Activated T-cell treated with anti-CD3 and anti-CD28 coated beads, Interleukin-2, amount 50 U/mL, for 4 hours (primary cell): ENCODE measurements around the gene PLPPR3. TPM values are rescaled to one million over a fixed set of nuclear protein-coding genes. Genes with fewer than 3 reads are reported as not detected.

Source experiments
- ATAC-seq, 2 donors: fragments of 200-7000 bp; cut with Tn5 transposase; one replicate each; pipeline ENCODE4 v1.10.0; 2021
- DNase-seq: peaks from one replicate; pipeline ENCODE4 v3.0.0-alpha.2; 2020
- H3K27me3 Mint-ChIP-seq: one replicate; pipeline ENCODE4 v1.8.0; 2021; ENCODE audit warnings: low read depth, mixed read lengths
- H3K36me3 Mint-ChIP-seq: one replicate; pipeline ENCODE4 v1.8.0; 2022; ENCODE audit warnings: mixed read lengths; ENCODE audit not compliant: insufficient read depth
- H3K4me1 Mint-ChIP-seq: one replicate; pipeline ENCODE4 v1.8.0; 2021; ENCODE audit warnings: low read depth, mixed read lengths
- H3K4me3 Mint-ChIP-seq: one replicate; pipeline ENCODE4 v1.8.0; 2021; ENCODE audit warnings: mild to moderate bottlenecking, moderate library complexity, mixed read lengths
- H3K9me3 Mint-ChIP-seq: one replicate; pipeline ENCODE4 v1.8.0; 2021; ENCODE audit warnings: mixed read lengths
- total RNA-seq, 3 donors: library from RNA; stranded (reverse); gene quantifications; one replicate each; pipeline ENCODE4 v1.2.1, GENCODE V29; 2021

PLPPR3 gene, protein sequence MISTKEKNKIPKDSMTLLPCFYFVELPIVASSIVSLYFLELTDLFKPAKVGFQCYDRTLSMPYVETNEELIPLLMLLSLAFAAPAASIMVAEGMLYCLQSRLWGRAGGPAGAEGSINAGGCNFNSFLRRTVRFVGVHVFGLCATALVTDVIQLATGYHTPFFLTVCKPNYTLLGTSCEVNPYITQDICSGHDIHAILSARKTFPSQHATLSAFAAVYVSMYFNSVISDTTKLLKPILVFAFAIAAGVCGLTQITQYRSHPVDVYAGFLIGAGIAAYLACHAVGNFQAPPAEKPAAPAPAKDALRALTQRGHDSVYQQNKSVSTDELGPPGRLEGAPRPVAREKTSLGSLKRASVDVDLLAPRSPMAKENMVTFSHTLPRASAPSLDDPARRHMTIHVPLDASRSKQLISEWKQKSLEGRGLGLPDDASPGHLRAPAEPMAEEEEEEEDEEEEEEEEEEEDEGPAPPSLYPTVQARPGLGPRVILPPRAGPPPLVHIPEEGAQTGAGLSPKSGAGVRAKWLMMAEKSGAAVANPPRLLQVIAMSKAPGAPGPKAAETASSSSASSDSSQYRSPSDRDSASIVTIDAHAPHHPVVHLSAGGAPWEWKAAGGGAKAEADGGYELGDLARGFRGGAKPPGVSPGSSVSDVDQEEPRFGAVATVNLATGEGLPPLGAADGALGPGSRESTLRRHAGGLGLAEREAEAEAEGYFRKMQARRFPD
- under 1 TPM in 1 of 3 donors, not detected in 2; 0.24 TPM for total RNA-seq

GRCh38 chr19:821825-822503 lies at the start of gene PLPPR3:
Gene PLPPR3 (minus strand): TSS chr19:821955. CDS start chr19:821559, 396 bp downstream.
- H3K4me3 Mint-ChIP-seq, result no peak within 1 kb of the TSS
- H3K27me3 Mint-ChIP-seq, result peaks cover 19% of the 10 kb centered on the region
- no peaks in the 10 kb centered on the region for H3K36me3 Mint-ChIP-seq
- ATAC-seq, result no peak
- DNase-seq, result no peak
- no peaks in the 10 kb centered on the region for H3K4me1 Mint-ChIP-seq
- no peaks in the 10 kb centered on the region for H3K9me3 Mint-ChIP-seq

DNA sequence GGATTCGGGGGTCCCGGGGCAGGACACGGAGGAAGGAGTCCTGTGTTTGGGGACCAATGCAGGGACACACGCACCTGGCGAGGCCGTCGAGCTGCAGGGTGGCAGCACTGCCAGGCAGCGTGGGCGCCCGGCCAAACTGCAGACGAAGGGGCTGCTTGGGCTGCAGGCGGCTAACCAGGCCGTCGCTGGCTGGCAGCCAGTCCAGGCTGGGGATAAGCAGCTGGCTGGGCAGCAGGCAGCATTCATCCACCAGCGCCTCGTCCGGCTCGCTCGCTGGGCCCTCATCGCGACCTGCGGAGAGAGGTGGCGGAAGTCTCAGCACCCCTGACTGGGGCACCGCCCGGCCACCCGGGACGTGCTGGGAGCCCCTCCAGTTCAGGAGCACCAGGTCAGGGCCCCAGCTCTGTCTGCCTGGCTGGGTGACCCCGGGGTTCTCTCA lies 49.2 kb upstream of the PLPPR3 start:
- H3K4me3 Mint-ChIP-seq, result no peak overlapping the region
- peaks cover 13% of the 10 kb centered on the region for H3K36me3 Mint-ChIP-seq
- H3K9me3 Mint-ChIP-seq, result no peaks in the 10 kb centered on the region
- ATAC-seq, result no peak
- H3K27me3 Mint-ChIP-seq, result no peaks in the 10 kb centered on the region
- H3K4me1 Mint-ChIP-seq, result peaks cover 12% of the 10 kb centered on the region
- DNase-seq, result no peak

DNA sequence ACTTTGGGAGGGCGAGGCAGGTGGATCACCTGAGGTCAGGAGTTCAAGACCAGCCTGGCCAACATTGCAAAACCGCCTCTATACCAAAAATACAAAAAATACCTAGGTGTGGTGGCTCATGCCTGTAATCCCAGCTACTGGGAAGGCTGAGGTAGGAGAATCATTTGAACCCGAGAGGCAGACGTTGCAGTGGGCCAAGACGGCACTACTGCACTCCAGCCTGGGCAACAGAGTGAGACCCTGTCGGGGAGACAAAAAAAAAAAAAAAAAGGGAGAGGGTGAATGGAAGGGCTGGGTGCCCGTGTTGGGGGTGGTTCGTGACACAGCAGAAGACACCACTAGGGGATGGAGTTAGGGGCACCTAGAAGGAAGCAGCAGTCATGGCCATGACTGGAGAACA lies 48.6 kb upstream of the PLPPR3 start:
- Mint-ChIP-seq H3K4me3 (no peak overlapping the region), H3K36me3 (peaks cover 13% of the 10 kb centered on the region), H3K27me3 (no peaks in the 10 kb centered on the region), H3K9me3 (no peaks in the 10 kb centered on the region), H3K4me1 (peaks cover 12% of the 10 kb centered on the region)
- DNase-seq (no peak), ATAC-seq (no peak)

DNA sequence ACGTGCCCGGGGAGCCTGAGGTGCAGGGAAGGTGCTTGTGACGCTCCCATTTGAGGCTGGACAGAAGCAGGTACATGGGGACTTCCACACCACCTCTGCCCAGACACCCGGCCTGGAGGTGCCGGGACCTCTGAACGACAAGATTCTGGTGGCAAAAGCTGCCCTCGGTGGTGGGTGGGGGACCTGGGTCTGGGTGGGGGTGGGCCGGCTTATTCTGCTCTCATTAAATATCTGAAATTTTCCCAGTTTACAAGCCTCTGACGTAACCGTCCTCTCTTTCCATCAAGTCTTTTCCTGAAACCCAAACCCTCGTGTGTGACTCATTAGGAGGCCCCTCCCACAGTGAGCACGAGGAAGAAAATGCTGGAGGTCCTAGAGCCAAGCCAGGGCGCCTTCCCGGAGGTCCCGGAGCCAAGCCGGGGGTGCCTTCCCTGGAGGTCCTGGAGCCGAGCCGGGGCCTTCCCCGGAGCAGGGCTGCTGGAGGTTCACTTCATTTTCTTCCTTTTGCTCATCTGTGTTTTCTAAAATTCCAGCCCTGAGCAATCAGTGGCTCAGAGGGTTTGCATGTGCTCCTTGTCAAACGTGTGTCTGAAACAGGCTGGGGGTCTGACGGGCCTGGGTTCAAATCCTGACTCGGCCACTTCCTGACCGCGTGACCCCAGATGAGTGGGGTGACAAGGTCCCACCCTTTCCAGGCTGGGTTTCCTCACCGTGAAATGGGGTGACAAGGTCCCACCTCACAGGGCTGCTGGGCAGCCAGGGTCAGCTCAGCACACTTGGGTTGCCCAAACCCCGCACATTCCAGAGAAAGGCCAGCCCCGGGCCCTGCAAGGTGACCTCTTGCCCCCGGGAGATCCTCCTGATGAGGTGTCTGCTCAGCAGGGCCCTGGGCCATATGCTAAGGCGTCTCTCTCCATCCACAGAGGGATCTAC lies 47.8 kb upstream of the PLPPR3 start:
- Mint-ChIP-seq H3K9me3 (no peaks in the 10 kb centered on the region), H3K4me3 (no peak overlapping the region), H3K4me1 (peaks cover 12% of the 10 kb centered on the region), H3K36me3 (peaks cover 13% of the 10 kb centered on the region), H3K27me3 (no peaks in the 10 kb centered on the region)
- DNase-seq (no peak), ATAC-seq (no peak)

DNA sequence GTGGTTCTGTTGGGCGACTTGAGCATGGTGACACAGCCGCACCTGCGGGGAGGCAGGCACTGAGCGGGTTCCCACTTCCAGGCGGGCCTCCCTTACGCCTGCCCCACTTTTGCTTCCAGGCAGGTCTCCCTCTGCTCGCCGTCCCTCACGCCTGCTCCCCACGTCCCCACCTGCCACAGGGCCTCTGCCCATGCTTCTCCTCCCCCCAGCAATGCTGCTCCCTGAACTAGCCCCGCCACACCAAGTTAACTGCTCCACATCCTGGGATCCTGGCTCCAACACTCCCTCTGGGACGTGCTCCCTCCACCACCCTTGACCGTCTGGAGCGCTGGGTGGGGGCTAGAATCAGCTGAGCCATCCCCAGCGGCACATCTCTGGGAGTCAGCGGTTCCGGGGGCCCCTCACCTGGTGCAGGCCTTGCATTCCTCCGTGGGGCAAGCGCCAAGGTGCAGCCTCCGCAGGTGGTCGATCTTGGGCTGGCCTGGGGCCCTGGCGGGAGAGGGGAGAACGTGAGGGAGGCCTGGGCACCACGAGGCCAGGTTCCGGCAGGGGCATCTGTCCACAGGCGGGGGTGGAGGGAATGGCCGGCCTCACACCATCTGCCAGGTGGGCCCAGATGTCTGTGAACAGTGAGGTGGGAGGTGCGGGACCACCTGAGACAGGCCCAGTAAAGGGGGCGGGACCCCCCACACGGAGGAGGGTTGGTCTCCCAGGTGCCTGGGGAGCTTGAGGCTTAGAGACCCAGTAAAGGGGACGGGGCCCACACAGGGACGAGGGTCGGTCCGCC lies 46.9 kb upstream of the PLPPR3 start:
- no peak overlapping the region for H3K4me3 Mint-ChIP-seq
- no peaks in the 10 kb centered on the region for H3K9me3 Mint-ChIP-seq
- peaks cover 13% of the 10 kb centered on the region for H3K36me3 Mint-ChIP-seq
- no peaks in the 10 kb centered on the region for H3K27me3 Mint-ChIP-seq
- DNase-seq, result no peak
- H3K4me1 Mint-ChIP-seq, result peaks cover 14% of the 10 kb centered on the region
- ATAC-seq, result no peak

- DNase-seq (no peak), ATAC-seq (no peak)
- Mint-ChIP-seq H3K27me3 (no peaks in the 10 kb centered on the region), H3K4me3 (no peak overlapping the region), H3K36me3 (peaks cover 13% of the 10 kb centered on the region), H3K9me3 (no peaks in the 10 kb centered on the region), H3K4me1 (peaks cover 18% of the 10 kb centered on the region)
These were observed 46.2 kb upstream of the PLPPR3 start for GRCh38 chr19:867855-868457.

DNA sequence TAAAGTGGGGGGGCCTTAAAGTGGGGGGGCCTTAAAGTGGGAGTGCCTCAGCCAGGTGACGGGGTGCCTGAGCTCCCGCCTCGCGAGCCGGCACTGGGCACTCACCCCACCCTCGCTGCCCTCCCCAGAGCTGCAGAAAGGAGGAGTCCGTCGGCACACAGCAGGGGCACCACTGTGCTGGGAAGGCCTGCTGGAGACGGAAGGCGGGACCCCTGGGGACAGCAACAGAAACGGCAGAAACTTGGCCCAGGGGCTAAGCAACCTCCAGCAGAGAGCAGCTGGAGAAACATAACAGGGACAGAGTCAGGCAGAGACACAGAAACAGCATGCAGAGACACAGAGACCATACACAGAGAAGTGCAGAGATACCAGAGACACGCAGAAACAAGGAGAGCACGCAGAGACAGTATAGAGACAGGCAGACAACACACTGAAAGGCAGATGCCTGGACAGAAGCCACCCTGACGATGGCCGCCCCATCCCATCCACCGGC lies 45.6 kb upstream of the PLPPR3 start:
- Mint-ChIP-seq H3K36me3 (peaks cover 13% of the 10 kb centered on the region), H3K9me3 (no peaks in the 10 kb centered on the region), H3K4me3 (no peak overlapping the region), H3K4me1 (peaks cover 18% of the 10 kb centered on the region), H3K27me3 (peaks cover 2% of the 10 kb centered on the region)
- ATAC-seq (no peak), DNase-seq (no peak)

DNA sequence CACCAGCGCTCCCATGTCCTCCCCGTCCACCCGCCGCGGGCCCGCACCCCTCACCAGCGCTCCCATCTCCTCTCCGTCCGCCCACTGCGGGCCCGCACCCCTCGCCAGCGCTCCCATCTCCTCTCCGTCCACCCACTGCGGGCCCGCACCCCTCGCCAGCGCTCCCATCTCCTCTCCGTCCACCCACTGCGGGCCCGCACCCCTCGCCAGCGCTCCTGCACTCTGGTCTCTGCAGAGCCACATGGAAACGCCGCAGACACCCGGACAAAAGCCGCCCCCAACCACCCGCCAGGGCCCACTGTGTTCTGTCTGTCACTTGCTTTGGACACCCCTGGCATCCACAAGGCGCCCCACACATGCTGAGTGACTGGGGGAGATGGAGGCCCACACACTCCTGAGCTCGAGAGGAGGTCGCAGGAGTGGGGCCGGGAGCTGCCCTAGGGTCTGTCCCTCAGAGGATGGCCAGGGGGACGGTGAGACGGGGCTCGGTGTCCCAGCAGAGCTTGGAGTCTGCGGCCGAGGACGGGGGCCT lies 45.1 kb upstream of the PLPPR3 start:
- H3K4me1 Mint-ChIP-seq, result peaks cover 13% of the 10 kb centered on the region
- H3K9me3 Mint-ChIP-seq, result no peaks in the 10 kb centered on the region
- H3K4me3 Mint-ChIP-seq, result no peak overlapping the region
- H3K36me3 Mint-ChIP-seq, result peaks cover 13% of the 10 kb centered on the region
- DNase-seq (no peak), ATAC-seq (no peak)
- H3K27me3 Mint-ChIP-seq, result peaks cover 2% of the 10 kb centered on the region

DNA sequence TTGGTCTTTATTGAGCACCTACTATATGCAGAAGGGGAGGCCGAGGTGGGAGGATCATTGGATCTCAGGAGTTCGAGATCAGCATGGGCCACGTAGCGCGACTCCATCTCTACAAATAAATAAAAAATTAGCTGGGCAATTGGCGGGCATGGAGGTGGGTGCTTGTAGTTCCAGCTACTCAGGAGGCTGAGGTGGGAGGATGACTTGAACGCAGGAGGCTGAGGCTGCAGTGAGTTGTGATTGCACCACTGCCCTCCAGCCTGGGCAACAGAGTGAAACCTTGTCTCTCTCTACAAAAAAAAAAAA lies 41.5 kb upstream of the PLPPR3 start:
- no peaks in the 10 kb centered on the region for H3K36me3 Mint-ChIP-seq
- peaks cover 10% of the 10 kb centered on the region for H3K27me3 Mint-ChIP-seq
- no peak for ATAC-seq
- peak overlapping the region; percentile 68 for H3K4me3 Mint-ChIP-seq
- H3K4me1 Mint-ChIP-seq, result peaks cover 10% of the 10 kb centered on the region
- H3K9me3 Mint-ChIP-seq, result no peaks in the 10 kb centered on the region
- DNase-seq, result no peak

DNA sequence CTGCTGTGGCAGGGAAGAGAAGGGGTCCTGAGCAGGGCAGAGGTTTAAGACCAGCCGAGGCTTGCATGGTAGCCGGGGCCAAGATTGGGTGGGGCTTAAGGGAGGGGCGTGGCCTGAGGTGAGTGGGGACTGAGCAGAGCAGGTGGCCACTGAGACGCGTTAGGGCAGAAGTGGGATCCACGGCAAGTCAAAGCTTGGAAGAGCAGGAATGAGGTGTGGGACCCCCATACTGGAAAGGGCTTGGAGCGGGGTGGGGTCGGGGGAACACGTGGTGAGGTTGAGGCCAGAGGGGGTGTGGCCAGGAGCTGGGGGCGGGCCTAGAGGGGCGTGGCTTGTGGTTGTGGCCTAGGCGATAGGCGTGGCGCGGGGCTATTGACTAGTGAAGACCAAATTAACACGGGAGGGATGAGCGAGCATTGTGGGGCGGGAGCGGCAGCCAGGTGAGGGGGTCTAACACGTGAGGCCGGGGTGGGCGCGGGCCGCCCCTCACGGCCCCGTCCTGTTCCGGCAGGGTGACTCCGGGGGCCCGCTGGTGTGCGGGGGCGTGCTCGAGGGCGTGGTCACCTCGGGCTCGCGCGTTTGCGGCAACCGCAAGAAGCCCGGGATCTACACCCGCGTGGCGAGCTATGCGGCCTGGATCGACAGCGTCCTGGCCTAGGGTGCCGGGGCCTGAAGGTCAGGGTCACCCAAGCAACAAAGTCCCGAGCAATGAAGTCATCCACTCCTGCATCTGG lies 41.0 kb upstream of the PLPPR3 start:
- Mint-ChIP-seq H3K27me3 (peaks cover 11% of the 10 kb centered on the region), H3K4me3 (peak overlapping the region; percentile 68), H3K9me3 (no peaks in the 10 kb centered on the region), H3K4me1 (peaks cover 10% of the 10 kb centered on the region), H3K36me3 (no peaks in the 10 kb centered on the region)
- peak; percentile 70 for DNase-seq
- peak; percentile 59 to 65 for ATAC-seq

DNA sequence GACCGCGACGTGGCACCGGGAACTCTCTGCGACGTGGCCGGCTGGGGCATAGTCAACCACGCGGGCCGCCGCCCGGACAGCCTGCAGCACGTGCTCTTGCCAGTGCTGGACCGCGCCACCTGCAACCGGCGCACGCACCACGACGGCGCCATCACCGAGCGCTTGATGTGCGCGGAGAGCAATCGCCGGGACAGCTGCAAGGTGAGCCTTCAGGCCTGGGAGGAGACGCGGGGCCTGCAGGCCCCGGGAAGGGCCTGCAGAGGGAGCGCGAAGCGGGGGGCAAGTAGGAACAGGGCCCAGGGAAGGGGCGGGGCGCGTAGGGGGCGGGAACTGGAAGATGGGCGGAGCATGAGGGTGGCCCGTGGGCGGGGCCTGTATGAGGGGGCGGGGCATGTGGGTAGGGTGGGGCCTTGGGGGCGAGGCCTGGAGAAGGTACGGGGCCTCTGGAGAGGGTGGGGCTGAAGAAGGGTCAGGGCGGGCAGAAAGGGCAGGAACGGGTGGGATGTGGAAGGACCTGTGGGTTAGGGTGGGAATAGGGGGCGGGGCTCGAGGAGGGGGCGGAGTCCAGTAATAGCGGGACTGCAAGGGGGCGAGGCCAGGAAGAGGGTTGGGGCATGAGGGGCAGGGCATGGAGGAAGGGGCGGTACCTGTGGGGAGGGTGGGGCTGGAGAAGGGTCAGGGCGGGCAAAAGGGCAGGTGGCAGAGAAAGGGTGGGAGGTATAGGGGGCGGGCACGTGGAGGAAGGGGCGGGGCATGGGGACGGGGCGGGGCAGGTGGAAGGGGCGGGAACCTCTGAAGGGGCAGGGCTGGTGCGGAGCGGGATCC lies 40.2 kb upstream of the PLPPR3 start:
- Mint-ChIP-seq H3K36me3 (no peaks in the 10 kb centered on the region), H3K27me3 (peaks cover 11% of the 10 kb centered on the region), H3K9me3 (no peaks in the 10 kb centered on the region), H3K4me1 (peaks cover 10% of the 10 kb centered on the region), H3K4me3 (no peak overlapping the region)
- peak; percentile 64 for DNase-seq
- ATAC-seq, result peak; percentile 29 to 43
